Ectodermal cell (in vitro differentiated cells): ENCODE results near the gene CDKN2B.

Experiments used
- H3K27ac ChIP-seq: 2 replicates; pipeline ENCODE4 v1.7.0; 2013; ENCODE audit warnings: mild to moderate bottlenecking, low read depth, low read length; ENCODE audit not compliant: insufficient read depth, poor library complexity, severe bottlenecking
- H3K27me3 ChIP-seq: 2 replicates; pipeline ENCODE4 v1.7.0; 2013; ENCODE audit warnings: mild to moderate bottlenecking, low read length; ENCODE audit not compliant: insufficient read depth, control insufficient read depth, poor library complexity, severe bottlenecking
- H3K36me3 ChIP-seq: one replicate; pipeline ENCODE4 v1.7.0; 2013; ENCODE audit warnings: low read length; ENCODE audit not compliant: control insufficient read depth, insufficient read depth
- H3K4me1 ChIP-seq: one replicate; pipeline ENCODE4 v1.7.0; 2013; ENCODE audit warnings: low read length; ENCODE audit not compliant: control insufficient read depth, insufficient read depth
- H3K4me3 ChIP-seq: 2 replicates; pipeline ENCODE4 v1.7.0; 2013; ENCODE audit warnings: low read depth, low read length, control low read depth; ENCODE audit not compliant: insufficient read depth
- H3K9me3 ChIP-seq: 2 replicates; pipeline ENCODE4 v1.7.0; 2013; ENCODE audit warnings: mild to moderate bottlenecking, low read length, moderate library complexity; ENCODE audit not compliant: control insufficient read depth
- WGBS, 2 experiments: methylation state at CpG; one replicate each; pipeline ENCODE4 v1.1.7; 2013; ENCODE audit warnings: missing lambda C conversion rate in 2 of 2; 5-methylcytosine and 5-hydroxymethylcytosine counted together

Gene CDKN2B

DNA sequence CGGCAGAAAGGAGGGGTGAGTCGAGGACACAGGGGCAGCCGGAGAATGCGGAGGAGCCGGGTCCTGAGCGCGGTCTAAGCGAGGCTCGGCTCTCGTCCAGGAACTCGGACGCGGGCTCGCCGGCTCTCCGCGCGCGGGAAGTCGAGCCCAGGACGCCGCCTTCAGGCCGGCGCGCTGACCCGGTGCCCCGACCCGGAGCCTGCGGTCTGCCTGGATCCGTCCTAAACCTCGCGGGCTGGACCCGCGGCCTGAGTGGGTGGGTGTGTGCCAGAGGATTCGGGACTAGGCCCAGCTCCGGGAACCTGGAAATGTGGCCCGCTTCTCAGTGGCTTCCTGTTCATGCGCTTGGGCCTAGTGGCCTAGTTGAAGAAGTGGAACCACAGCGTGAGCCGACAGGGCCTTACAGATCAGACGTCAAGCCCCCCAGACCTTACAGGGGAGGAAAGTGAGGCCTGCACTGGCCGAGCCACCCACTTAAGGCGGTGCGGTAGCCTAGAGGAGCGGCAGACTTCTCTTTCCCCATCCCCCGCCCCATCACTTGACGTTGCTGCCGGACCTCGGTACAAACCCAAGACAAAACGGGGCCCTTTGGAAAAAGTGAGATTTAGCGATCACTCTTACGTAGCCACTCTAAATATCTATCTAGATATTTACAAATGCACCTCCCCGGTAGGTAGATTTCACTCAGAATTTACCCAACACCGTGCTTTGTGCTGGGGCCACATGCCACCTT is 13.3 kb downstream of the CDKN2B start:
- no peaks in the 10 kb centered on the region for H3K9me3 ChIP-seq
- H3K4me1 ChIP-seq, result peaks cover 15% of the 10 kb centered on the region
- peaks cover 96% of the 10 kb centered on the region for H3K27me3 ChIP-seq
- 1 to 2% methylated on average over 54 of the region's 54 CpGs for WGBS, 2 experiments
- peak overlapping the region; percentile 42 for H3K4me3 ChIP-seq
- no peak overlapping the region for H3K27ac ChIP-seq
- no peaks in the 10 kb centered on the region for H3K36me3 ChIP-seq

DNA sequence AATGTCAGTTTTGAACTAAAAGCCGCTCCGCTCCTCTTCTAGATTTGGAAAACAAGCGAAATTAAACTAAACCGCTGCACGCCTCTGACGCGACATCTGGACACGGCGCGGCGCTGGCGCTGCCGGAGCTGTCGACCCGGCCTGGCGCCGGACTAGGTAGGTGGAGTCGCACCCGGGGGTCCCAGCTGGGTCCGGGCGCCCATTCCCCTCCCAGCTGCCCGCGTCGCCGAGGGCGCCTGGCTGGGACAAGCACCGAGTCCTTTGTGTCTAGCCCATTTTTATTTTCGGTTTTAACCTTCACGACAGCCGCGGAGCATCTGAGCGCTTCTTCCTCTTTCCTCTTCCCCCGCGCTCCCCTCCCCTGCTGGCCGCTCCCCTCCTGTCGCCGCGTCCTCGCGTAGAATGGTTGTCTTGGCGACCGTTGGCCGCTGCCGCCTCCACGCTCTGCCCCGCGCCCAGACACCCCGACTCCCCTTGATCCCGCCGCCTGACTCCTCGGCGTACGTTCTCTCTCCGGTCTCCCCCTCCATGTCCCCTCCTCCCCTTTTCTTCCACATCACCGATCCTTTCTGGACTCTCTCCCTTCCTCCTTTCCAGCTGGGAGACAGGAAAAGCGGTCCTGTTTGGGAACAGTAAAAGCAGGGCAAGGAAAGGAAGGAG is 14.0 kb downstream of the CDKN2B start:
- H3K27ac ChIP-seq, result no peak overlapping the region

DNA sequence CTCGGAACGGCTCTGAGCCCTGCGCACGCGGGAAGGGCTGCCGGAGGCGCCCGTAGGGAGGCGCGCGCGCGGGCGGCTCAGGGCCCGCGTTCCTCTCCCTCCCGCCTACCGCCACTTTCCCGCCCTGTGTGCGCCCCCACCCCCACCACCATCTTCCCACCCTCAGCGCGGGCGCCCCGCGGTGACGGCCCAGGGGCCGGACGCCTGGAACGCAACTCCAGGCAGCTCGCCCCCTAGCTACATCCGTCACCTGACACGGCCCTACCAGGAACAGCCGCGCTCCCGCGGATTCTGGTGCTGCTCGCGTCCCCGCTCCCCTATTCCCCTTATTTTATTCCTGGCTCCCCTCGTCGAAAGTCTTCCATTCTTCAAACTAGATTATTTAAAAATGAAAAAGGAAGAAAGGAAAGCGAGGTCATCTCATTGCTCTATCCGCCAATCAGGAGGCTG is 14.5 kb downstream of the CDKN2B start, which contains the start of gene CDKN2B-AS1:
Gene CDKN2B-AS1 (plus strand): TSS at position 236 of the 450 bp plus-strand sequence.
- Histone ChIP-seq H3K4me1 (peaks cover 15% of the 10 kb centered on the region), H3K27ac (no peak within 1 kb of the TSS), H3K9me3 (no peaks in the 10 kb centered on the region), H3K27me3 (peaks cover 96% of the 10 kb centered on the region), H3K4me3 (peak within 1 kb of the TSS; percentile 42), H3K36me3 (no peaks in the 10 kb centered on the region)
- 0% methylated on average over 40 to 43 of the region's 43 CpGs for WGBS, 2 experiments

More for the DNA sequence above, 14.0 kb downstream of the CDKN2B start:
- Histone ChIP-seq H3K4me1 (peaks cover 15% of the 10 kb centered on the region), H3K4me3 (peak overlapping the region; percentile 42), H3K36me3 (no peaks in the 10 kb centered on the region), H3K27me3 (peaks cover 96% of the 10 kb centered on the region), H3K9me3 (no peaks in the 10 kb centered on the region)
- WGBS, 2 experiments, result 0% methylated on average over 56 of the region's 56 CpGs

DNA sequence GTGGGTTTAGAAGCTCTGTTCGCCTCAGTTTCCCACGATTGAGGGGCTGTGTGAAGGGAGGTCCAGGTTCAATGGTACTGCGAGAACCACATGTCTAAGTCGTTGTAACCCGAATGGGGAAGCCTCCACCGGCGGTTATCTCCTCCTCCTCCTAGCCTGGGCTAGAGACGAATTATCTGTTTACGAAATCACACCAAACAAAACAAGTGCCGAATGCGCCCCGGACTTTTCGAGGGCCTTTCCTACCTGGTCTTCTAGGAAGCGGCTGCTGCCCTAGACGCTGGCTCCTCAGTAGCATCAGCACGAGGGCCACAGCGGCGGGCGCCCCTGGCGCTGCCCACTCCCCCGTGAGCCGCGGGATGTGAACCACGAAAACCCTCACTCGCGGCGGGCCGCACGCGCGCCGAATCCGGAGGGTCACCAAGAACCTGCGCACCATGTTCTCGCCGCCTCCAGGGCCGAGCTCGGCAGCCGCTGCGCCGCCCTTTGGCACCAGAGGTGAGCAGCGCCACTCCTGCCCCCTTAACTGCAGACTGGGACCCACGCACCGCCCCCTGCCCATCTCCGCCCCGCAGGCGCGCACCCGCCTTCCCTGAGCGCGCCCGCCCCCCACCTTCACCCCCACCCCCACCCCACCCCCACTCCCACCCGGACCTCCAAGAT is 15.1 kb downstream of the CDKN2B start, which contains the start of gene CDKN2A:
Gene CDKN2A (minus strand): TSS at position 500 of the 663 bp plus-strand sequence.
- Histone ChIP-seq H3K36me3 (no peaks in the 10 kb centered on the region), H3K27me3 (peaks cover 99% of the 10 kb centered on the region), H3K27ac (no peak within 1 kb of the TSS), H3K4me1 (peaks cover 15% of the 10 kb centered on the region), H3K9me3 (no peaks in the 10 kb centered on the region), H3K4me3 (peak within 1 kb of the TSS; percentile 42)
- 1% methylated on average over 43 to 44 of the region's 53 CpGs for WGBS, 2 experiments

DNA sequence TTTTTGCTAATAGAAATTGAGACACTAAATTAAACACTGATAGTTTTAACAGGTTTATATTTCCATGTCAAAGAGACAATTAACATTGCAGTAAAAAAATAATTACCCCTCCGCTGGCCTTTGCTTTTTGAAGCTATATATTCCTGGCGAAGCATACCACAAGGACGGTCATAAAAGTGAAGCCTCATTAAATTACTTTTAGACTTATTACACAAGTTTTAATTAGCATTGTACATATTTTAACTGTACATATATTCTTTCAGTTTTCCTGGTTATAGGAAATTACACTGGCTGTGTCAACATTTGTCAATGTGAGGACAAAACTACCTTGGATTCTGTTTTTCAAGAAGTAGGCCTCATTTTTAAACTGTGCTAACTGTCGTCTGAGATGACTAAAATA is 16.1 kb downstream of the CDKN2B start:
- Histone ChIP-seq H3K4me3 (no peak overlapping the region), H3K27me3 (peaks cover 100% of the 10 kb centered on the region)

DNA sequence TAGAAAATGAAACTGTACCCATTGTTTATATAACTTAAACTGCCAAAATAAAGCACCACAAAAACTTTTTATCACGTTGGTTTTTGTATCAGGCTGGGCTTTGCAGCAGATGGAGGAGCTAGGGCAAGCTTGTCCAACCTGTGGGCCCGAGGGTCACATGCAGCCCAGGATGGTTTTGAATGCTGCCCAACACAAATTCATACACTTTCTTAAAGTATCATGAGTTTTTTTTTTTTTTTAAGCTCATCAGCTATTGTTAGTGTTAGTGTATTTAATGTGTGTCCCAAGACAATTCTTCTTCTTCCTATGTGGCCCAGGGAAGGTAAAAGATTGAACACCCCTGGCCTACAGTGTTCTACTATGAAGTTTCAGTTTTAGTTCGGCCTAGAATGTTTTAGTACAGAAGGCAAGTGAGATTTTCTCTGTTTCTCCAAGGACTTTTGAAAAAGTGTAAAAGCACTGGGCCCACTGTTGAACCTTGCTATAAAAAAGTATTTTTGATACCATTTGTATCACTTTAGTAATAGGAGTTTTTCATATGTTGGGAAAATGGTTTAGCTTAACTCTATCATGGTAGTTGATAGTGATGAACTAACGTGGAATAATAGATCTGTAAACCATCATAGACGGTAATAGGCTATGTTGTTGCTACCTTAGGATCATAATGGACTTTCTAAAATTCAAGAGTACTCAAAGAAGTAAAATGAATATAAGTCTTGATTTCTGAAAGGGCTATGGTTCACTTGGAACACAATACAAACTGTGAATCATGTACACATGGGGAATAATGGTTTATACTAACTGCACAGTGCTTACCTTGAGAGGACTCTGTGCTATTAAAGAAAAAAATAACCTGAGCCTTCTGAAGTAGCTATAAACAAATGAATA is 17.8 kb downstream of the CDKN2B start:
- no peaks in the 10 kb centered on the region for H3K9me3 ChIP-seq
- H3K4me3 ChIP-seq, result no peak overlapping the region
- H3K36me3 ChIP-seq, result no peaks in the 10 kb centered on the region
- H3K27ac ChIP-seq, result no peak overlapping the region
- peaks cover 15% of the 10 kb centered on the region for H3K4me1 ChIP-seq
- WGBS, 2 experiments, result 58 to 63% methylated on average over 5 of the region's 5 CpGs
- peaks cover 100% of the 10 kb centered on the region for H3K27me3 ChIP-seq

More for the DNA sequence above, 16.1 kb downstream of the CDKN2B start:
- Histone ChIP-seq H3K36me3 (no peaks in the 10 kb centered on the region), H3K27ac (no peak overlapping the region), H3K4me1 (peaks cover 15% of the 10 kb centered on the region), H3K9me3 (no peaks in the 10 kb centered on the region)
- WGBS, 2 experiments, result 25 to 26% methylated on average over 4 of the region's 4 CpGs

DNA sequence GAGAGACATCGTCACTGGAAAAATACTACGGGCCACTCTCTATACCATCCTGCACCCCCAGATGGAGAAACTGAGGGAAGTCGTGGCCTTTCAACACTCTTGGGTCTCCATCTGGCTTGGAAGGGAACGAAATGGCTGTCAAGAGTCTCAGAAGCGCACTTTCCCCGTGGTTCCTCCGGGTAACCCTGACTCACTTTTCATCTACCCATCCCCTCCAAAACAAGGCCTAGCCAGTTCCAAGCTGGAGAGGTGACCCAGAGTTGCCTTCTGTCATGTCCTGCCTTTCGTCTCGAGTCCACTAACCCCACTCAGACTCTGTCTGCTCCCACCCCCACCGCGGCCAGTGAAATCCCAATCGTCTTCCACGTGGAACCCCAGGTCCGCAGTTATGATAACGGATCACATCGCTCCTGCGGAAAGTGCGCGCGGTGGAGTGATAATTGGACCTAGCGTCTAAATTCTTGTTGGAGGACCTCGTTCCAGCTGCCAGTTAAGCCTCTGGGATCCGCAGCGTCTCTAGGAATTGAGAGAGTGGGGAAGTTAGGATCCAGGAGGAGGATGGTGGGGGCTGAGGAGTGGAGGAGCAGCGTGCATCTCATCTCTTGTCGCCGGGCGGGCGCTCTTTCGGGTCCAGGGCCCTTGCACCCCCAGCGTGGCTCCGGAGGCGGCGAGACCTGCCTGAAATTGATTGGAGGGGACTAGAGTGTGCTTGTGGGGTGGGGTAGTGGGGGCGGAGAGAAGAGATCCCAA is 19.5 kb downstream of the CDKN2B start:
- 18 to 26% methylated on average over 35 of the region's 35 CpGs for WGBS, 2 experiments
- Histone ChIP-seq H3K4me3 (no peak overlapping the region), H3K4me1 (peaks cover 7% of the 10 kb centered on the region), H3K9me3 (no peaks in the 10 kb centered on the region), H3K27me3 (peaks cover 100% of the 10 kb centered on the region), H3K36me3 (no peaks in the 10 kb centered on the region), H3K27ac (no peak overlapping the region)

DNA sequence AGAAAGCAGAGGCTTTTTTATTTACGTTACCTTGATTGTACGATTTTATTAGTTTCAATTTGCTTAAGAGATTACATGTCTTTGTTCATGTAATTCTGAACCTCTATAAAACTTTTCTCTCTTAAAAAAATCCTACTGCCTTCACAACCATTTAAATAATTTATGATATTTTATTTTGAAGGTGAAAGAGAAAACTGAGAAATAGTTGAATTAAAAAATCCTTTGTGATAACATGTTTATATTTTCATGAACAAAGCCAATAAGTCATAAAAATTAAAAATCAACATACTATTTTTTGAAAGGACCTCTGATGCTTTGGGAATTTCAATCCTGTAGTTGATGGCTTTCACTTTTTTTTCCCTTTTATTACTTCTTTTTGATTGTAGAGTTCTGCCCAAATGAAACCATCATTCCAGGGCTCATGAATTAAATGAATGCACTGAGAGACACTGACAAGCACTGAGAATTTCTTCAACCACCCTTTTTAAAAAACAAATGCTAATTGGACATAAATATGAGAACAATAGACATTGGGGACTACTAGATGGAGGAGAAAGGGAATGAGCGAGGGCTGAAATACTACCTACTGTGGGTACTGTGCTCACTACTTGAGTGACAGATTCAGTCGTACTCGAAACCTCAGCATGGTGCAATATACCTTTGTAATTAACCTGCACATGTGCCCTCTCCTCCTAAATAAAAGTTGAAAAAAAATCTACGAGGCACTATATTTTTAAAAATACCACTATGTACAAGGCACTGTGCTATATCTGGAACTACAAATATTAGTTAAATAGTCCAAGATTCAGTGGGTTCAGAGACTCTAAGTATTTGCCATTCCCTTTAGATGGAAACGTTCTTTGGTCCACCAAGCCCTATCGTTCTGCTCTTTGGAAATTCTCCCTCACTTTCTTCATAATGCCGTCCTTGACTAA is 20.8 kb downstream of the CDKN2B start:
- Histone ChIP-seq H3K4me3 (no peak overlapping the region), H3K36me3 (no peaks in the 10 kb centered on the region), H3K9me3 (no peaks in the 10 kb centered on the region), H3K27me3 (peaks cover 100% of the 10 kb centered on the region), H3K4me1 (peaks cover under 1% of the 10 kb centered on the region), H3K27ac (no peak overlapping the region)
- WGBS, 2 experiments, result 18 to 43% methylated on average over 5 to 8 of the region's 9 CpGs
